Mesangial cell (primary cell): ENCODE measurements around the gene KRTAP4-16. TPM values are rescaled to one million over a fixed set of nuclear protein-coding genes. Genes with fewer than 3 reads are reported as not detected.

Source experiments
- total RNA-seq: library from RNA; depleted of rRNA; stranded (reverse); fragments of >200 nt; gene quantifications from 2 replicates; pipeline ENCODE4 v1.2.3, GENCODE V29; 2015

The KRTAP4-16 gene
- not detected in 2 replicates for total RNA-seq

GRCh38 chr17:41101586-41102259 lies at the start of gene KRTAP4-16:
Gene KRTAP4-16, minus strand, starts transcription at chr17:41102209. Its CDS starts 0 bp downstream, at chr17:41102209.

GRCh38 chr17:41149652-41149985 lies 47.6 kb upstream of the KRTAP4-16 start, which contains the start of gene KRTAP4-5:
Gene KRTAP4-5, minus strand, starts transcription at chr17:41149825. Its CDS starts 58 bp downstream, at chr17:41149767.

GRCh38 chr17:41140360-41141131 lies 38.5 kb upstream of the KRTAP4-16 start, which contains the start of gene KRTAP4-6:
Gene KRTAP4-6, minus strand, starts transcription at chr17:41140544. Its CDS starts 57 bp downstream, at chr17:41140487.

GRCh38 chr17:41123991-41124371 lies 22.0 kb upstream of the KRTAP4-16 start, which contains the start of gene KRTAP4-12:
Gene KRTAP4-12, minus strand, starts transcription at chr17:41124182. Its CDS starts 60 bp downstream, at chr17:41124122.

GRCh38 chr17:41117846-41118386 lies 15.9 kb upstream of the KRTAP4-16 start, which contains the start of gene KRTAP4-11:
Gene KRTAP4-11, minus strand, starts transcription at chr17:41118373. Its CDS starts 58 bp downstream, at chr17:41118315.

GRCh38 chr17:41105347-41105746 lies 3.3 kb upstream of the KRTAP4-16 start, which contains the start of gene KRTAP4-9:
Gene KRTAP4-9, plus strand, starts transcription at chr17:41105389. Its CDS starts 0 bp downstream, at chr17:41105389.

GRCh38 chr17:41098042-41098441 lies 4.0 kb downstream of the KRTAP4-16 start, which contains the start of gene KRTAP4-8:
Gene KRTAP4-8, minus strand, starts transcription at chr17:41098142. Its CDS starts 58 bp downstream, at chr17:41098084.

GRCh38 chr17:41084100-41084856 lies 17.7 kb downstream of the KRTAP4-16 start, which contains the start of gene KRTAP4-7:
Gene KRTAP4-7, plus strand, starts transcription at chr17:41084150. Its CDS starts 57 bp downstream, at chr17:41084207.

GRCh38 chr17:41065829-41066624 lies 36.0 kb downstream of the KRTAP4-16 start, which contains the start of gene KRTAP2-4:
Gene KRTAP2-4, minus strand, starts transcription at chr17:41065879. Its CDS starts 34 bp downstream, at chr17:41065845.

GRCh38 chr17:41060052-41060604 lies 41.9 kb downstream of the KRTAP4-16 start, which contains the start of gene KRTAP2-3:
Gene KRTAP2-3, minus strand, starts transcription at chr17:41060114. Its CDS starts 64 bp downstream, at chr17:41060050.

GRCh38 chr17:41055130-41055529 lies 46.9 kb downstream of the KRTAP4-16 start, which contains the start of gene KRTAP2-2:
Gene KRTAP2-2, minus strand, starts transcription at chr17:41055230. Its CDS starts 19 bp downstream, at chr17:41055211.

Other genes with a start within 250 kb of the KRTAP4-16 start
- gene KRT12, start 235.0 kb downstream of the KRTAP4-16 start, total RNA-seq: 0.13 TPM in 1 of 2 replicates, not detected in the other
- under 0.01 TPM in 1 of 2 replicates, not detected in the other for gene KRT20, start 217.0 kb downstream of the KRTAP4-16 start, total RNA-seq
- 0.76 TPM in 1 of 2 replicates, not detected in the other for gene KRT23, start 164.6 kb downstream of the KRTAP4-16 start, total RNA-seq
- not detected in 2 replicates for gene KRT39, start 135.3 kb downstream of the KRTAP4-16 start, total RNA-seq
- not detected in 2 replicates for gene KRT40, start 117.9 kb downstream of the KRTAP4-16 start, total RNA-seq
- not detected in 2 replicates for gene KRTAP3-3, start 108.0 kb downstream of the KRTAP4-16 start, total RNA-seq
- not detected in 2 replicates for gene KRTAP3-2, start 102.3 kb downstream of the KRTAP4-16 start, total RNA-seq
- not detected in 2 replicates for gene KRTAP3-1, start 93.1 kb downstream of the KRTAP4-16 start, total RNA-seq
- not detected in 2 replicates for gene KRTAP1-5, start 75.0 kb downstream of the KRTAP4-16 start, total RNA-seq
- gene KRTAP1-4, start 72.0 kb downstream of the KRTAP4-16 start, total RNA-seq: not detected in 2 replicates
- gene KRTAP1-3, start 67.3 kb downstream of the KRTAP4-16 start, total RNA-seq: not detected in 2 replicates
- gene KRTAP1-1, start 60.8 kb downstream of the KRTAP4-16 start, total RNA-seq: not detected in 2 replicates
- not detected in 2 replicates for gene KRTAP2-1, start 54.9 kb downstream of the KRTAP4-16 start, total RNA-seq
- not detected in 2 replicates for gene KRTAP2-2, start 47.0 kb downstream of the KRTAP4-16 start, total RNA-seq
- gene KRTAP2-3, start 42.1 kb downstream of the KRTAP4-16 start, total RNA-seq: 0.13 and 2.6 TPM in 2 replicates
- gene KRTAP2-4, start 36.3 kb downstream of the KRTAP4-16 start, total RNA-seq: not detected in 2 replicates
- not detected in 2 replicates for gene KRTAP4-7, start 18.1 kb downstream of the KRTAP4-16 start, total RNA-seq
- not detected in 2 replicates for gene KRTAP4-8, start 4.1 kb downstream of the KRTAP4-16 start, total RNA-seq
- not detected in 2 replicates for gene KRTAP4-9, start 3.2 kb upstream of the KRTAP4-16 start, total RNA-seq
- not detected in 2 replicates for gene KRTAP4-11, start 16.2 kb upstream of the KRTAP4-16 start, total RNA-seq
- gene KRTAP4-12, start 22.0 kb upstream of the KRTAP4-16 start, total RNA-seq: not detected in 2 replicates
- gene KRTAP4-6, start 38.3 kb upstream of the KRTAP4-16 start, total RNA-seq: not detected in 2 replicates
- gene KRTAP4-5, start 47.6 kb upstream of the KRTAP4-16 start, total RNA-seq: not detected in 2 replicates
- not detected in 2 replicates for gene KRTAP4-4, start 58.5 kb upstream of the KRTAP4-16 start, total RNA-seq
- not detected in 2 replicates for gene KRTAP4-3, start 66.0 kb upstream of the KRTAP4-16 start, total RNA-seq
- not detected in 2 replicates for gene KRTAP4-2, start 76.0 kb upstream of the KRTAP4-16 start, total RNA-seq
- gene KRTAP4-1, start 82.7 kb upstream of the KRTAP4-16 start, total RNA-seq: not detected in 2 replicates
- not detected in 2 replicates for gene KRTAP9-1, start 87.7 kb upstream of the KRTAP4-16 start, total RNA-seq
- not detected in 2 replicates for gene KRTAP9-2, start 124.4 kb upstream of the KRTAP4-16 start, total RNA-seq
- not detected in 2 replicates for gene KRTAP9-3, start 130.2 kb upstream of the KRTAP4-16 start, total RNA-seq
- not detected in 2 replicates for gene KRTAP9-8, start 135.8 kb upstream of the KRTAP4-16 start, total RNA-seq
- not detected in 2 replicates for gene KRTAP9-4, start 147.5 kb upstream of the KRTAP4-16 start, total RNA-seq
- gene KRTAP9-9, start 153.2 kb upstream of the KRTAP4-16 start, total RNA-seq: not detected in 2 replicates
- not detected in 2 replicates for gene KRTAP9-6, start 163.2 kb upstream of the KRTAP4-16 start, total RNA-seq
- gene KRTAP9-7, start 173.5 kb upstream of the KRTAP4-16 start, total RNA-seq: not detected in 2 replicates
- gene KRTAP29-1, start 200.6 kb upstream of the KRTAP4-16 start, total RNA-seq: not detected in 2 replicates
- gene KRTAP16-1, start 207.1 kb upstream of the KRTAP4-16 start, total RNA-seq: not detected in 2 replicates
- gene KRTAP17-1, start 213.5 kb upstream of the KRTAP4-16 start, total RNA-seq: 0.33 and 0.63 TPM in 2 replicates
- gene KRT33A, start 248.6 kb upstream of the KRTAP4-16 start, total RNA-seq: not detected in 2 replicates